Stimulated activated CD4-positive, alpha-beta T cell treated with anti-CD3 and anti-CD28 coated beads, Interleukin-15, amount 100 ng/mL, for 48 hours (primary cell): Measurements from ENCODE around the gene SLC49A4.

Experiments
- DNase-seq, 2 donors: peaks; one replicate each; pipeline ENCODE4 v3.0.0-alpha.2; 2020; ENCODE audit warnings: low read depth in 2 of 2

The SLC49A4 gene

DNA sequence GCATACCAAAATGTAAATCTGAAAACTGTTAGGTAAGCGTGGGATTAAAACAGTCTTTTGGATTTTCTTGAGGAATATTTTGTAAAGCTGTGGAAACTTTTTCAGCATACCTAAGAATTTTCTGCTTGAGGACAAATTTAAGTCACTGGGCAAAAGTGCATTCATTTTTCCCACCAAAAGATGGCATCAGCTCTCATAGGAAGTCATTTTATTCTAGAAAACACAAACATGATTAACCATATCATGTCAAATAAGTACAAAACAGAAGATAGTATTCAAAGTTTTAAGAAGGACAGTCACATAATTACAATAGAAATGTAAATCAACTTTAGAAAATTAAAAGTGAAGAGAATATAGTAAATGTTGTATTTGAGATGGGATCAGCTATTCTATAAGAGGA lies 63.5 kb downstream of the SLC49A4 start:
- no peak for DNase-seq

DNA sequence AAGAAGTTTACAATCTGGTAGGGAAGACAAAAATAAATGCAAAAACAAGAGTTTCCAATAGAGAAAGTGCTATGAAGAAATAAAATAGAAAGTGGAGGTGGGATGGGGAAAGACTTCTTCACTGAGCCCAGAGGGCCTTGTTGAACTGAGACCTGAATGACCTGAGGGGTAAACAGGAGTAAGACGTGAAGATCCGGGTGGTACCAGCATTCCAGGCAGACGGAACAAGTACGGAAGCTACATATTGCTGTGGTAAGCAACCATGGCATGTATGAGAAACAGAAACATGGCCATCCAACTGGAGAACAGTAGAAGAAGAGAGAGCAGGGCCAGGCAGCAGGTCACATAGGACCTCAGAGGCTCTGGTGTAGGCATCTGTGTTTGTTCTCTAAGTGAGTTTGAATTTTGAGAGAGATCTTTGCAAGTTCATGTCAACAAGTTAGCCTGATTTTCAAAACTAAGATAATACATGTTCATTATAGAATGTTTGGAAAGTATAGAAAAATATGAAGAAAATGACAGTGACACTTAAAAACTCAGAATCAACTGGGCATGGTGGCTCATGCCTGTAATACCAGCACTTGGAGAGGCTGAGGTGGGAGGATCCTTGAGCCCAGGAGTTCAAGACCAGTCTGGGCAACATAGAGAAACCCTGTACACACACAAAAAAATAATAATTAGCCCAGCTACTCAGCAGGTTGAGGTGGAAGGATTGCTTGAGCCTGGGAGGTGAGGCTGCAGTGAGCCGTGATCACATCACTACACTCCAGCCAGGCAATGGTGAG lies 64.3 kb downstream of the SLC49A4 start:
- DNase-seq = no peak

DNA sequence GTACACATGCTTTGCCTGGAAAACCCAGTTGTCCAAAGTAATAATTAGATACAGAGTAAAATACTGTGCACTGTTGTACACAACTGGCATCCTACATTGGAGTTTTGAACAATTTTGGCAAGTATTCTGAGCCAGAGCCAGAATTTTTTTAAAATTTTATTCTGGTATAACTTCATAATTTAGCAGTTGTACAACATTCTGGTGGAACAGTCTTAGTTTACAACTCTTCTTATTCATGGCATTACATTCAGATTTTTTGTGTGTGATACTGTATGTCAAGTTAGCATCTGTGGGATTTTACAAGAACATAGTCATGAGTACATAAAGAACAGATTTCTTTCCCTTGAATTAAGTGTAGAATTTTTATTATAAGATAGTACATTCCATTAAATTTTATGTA lies 67.5 kb downstream of the SLC49A4 start:
- DNase-seq = no peak

DNA sequence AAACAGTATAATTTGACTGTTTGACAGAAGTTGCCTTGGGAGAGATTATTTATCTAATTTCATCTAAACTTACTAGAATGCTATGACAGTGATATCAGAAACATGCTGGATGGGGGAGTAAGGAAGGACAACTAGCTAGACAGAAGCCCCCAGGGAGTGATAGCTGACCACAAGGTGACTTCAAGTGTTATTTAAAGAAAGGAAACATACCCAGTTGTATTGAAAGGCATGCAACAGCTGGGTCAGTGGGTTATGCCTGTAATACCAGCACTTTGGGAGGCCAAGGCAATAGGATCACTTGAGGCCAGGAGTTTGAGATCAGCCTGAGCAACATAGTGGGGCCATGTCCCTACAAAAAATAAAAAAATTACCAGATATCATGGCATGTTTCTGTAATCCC lies 69.6 kb downstream of the SLC49A4 start:
- no peak for DNase-seq

DNA sequence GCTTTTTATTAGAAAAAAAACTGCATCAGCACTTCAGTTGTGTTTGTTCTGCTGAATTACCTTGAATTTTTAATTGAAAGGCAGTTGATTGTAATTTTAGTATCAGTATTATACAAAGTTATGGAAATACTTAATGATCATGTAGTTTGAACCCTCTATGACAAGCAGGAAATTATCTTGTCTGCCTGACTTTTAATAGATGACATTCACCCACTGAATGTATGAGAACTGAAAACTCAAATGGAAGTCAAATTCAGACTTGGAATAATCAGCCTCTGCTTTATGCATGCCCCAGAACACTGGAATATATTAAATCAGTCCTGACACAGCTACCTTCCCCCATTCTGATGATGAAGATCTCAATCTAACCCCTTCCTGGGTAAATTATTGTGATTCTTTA lies 73.5 kb downstream of the SLC49A4 start:
- no peak for DNase-seq

DNA sequence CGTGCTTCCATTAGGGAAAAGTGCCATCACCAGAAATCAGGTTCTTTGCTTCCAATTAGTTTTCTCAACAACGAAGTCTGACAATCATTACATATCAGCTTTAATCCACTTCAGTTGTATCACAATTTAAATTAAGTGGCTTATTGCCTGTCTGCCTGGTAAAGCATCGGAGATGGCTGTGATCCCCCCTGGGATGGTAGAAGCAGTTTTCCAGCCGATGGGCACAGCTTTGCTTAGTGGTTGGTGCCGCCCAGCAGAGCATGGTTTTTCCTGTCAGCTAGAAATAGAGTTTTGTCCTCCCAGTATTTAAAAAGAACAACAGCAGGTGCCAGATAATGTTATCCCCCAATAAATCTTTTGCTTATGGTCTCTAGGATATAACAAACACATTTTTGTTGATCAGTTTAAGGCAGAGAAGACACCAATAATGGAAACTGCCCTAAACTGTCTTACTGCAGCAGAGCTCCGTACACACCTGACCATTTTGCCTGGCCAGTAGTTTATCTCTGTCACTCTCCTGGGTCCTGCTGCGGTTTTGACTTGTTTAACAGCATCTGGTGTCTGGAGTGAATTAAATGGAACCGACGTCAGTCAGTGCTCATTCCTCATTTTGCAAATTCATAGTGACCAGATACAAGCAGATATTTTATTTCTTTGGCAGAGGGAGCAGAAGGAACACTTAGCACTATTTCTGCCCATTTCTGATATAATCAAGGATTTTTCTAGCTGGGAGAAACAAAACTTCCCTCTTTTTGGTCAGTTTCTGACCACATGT lies 79.1 kb downstream of the SLC49A4 start:
- DNase-seq = no peak

GRCh38 chr3:122875547-122876127 lies 80.8 kb downstream of the SLC49A4 start:
- no peak for DNase-seq

GRCh38 chr3:122880173-122880572 lies 85.3 kb downstream of the SLC49A4 start:
- no peak for DNase-seq

DNA sequence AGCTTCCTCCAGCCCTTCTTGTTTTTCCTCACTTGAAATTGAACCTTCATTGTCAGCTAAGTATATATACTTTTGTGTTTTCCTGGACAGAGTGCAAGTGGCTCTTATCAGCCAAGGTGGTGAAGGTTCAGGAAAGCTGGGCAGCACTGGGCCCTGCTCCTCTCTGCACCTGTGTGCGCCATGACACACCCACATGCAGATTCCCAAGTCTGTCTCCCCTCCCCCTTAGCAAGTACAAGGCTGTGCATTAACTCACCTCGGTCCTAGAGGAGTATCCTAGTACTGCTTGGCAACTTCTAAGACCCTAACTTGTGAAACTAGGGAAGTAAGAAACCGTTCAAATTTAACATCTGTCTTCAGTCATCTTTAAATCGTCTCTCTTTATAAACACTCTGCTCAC lies 85.8 kb downstream of the SLC49A4 start:
- no peak for DNase-seq

DNA sequence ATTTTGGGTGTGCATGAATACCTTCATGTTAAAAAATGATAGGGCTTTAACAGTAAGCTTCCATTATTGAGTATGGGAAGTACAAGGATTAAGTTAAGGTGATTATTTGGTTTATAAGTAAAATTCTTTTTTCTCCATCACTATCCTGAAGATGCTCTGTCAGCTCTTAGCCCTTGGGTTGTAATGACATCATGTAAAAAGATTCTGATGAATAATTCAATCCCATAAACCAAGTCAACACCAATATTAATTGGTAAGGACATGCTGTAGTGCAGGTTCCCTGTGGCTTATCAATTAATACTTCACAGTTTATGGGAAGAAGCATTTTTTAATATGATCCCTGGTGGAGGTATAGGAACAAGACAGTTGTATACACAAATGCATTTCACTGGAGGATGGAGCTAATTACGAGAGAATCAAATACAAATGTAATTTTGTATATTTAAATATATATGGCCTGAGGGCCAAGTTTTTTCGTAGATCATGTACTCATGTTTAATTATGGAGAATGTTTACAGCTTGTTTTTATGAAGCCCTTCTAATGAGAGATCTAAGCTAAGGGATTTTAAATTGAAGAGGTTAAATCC lies 87.6 kb downstream of the SLC49A4 start:
- no peak for DNase-seq

DNA sequence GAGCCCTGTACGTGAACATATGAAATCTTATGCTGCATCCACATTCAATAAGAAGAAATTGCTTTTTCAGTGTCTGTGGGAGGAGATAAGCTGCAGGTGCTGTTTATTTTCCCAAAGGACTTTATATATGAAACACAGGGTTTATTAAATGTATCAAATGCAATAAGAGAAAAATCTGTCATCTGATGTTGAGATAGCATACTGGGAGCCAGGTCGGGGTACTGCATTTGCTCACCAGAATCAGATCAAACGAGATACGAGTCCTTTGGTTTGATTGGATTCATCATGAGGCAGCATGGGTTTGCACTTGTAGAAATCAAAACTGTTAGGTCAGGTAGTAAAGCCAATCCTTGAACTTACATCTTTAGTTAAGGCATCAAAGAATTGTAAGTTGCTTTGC lies 91.4 kb downstream of the SLC49A4 start:
- no peak for DNase-seq

GRCh38 chr3:122886946-122887345 lies 92.1 kb downstream of the SLC49A4 start:
- no peak for DNase-seq

DNA sequence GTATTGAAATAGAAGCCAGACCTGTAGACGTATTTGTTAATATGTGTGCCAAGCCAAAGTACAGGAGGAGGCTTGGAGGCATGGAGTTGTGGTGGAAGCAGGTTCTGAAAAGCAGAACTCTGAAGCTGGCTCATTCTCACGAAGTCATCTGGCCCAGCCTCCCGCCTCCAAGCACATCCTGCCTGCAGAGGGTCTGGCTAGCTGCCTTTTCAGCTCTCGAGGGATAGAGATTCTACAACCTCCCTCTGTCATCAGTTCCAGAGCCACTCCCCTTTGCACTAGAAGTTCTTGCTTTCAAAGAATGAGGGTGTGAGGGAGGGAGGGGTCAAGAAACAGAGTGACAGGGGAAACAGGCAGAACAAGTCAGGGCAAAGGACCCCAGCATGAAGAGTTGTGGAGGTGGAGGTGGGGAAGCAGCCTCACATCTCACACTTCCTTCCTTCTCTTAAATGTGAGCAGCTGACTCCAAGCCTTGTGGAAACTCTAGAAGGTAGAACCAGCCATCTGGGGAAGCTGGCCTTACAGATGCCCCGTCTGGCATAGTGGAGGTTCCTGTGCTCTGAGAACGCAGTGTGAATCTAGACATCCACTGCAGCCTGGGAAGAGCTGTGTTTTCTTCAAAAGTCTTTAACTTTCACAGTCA lies 95.3 kb downstream of the SLC49A4 start:
- no peak for DNase-seq

DNA sequence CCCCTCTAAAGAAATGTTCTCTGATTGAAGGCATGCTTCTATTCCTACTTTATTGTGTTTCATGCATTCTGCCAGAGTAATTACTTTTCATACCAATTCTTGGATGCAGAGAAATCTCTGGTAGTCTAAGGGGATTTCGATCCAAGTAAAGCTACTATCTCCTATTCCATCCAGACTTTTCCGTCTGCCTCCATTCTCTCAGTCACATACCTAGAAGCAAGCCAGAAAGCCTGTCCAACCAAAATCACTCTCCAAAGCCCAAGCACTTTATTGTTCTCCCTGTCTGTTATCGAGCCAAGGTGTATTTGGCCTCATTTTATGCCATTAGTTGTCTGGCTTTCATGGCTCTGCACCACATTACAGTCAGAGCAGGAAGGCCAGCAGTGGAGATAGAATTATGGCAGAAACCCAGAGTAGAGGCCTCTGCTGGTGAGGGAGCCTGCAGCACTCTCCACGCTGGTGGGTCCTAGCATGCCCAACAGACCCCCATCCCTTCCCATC lies 95.9 kb downstream of the SLC49A4 start:
- DNase-seq = no peak

DNA sequence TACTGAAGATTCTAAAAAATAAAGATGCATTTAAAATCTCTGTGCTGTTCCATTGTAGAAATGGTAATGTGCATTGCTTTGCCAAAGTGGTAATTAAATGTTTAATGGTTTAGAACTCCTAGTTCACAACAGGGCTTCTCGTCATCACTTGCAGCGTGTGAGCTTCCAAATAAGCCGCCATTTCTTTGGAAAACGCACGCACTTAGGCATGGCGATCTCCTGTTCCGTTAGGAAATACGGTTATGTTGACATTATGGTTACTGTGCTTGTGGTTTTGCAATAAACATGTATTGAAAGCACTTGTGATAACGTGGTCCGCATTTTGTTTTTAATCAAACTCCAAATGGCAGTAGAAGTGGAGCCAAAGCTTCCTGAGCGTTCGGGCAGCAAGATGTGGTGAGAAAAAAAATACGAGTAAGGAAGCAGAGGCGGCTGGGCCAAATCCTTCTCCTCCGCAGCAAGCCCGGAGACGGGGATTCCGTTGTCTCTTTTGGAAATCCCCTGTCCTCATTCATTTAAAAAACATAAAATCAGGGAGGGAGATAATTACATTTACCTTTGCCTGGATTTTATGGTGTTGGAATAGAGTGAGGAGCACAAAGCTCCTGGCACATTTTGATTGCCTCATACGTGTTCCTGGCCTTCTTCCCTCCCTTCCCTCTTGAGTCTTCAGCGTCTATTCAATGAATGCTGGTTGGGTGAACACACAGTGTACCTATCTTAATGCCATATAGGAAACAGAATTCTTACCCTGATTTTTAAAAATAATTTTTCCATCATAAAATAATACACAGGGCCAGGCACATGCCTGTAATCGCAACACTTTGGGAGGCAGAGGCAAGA lies 97.5 kb downstream of the SLC49A4 start:
- DNase-seq = no peak

GRCh38 chr3:122893282-122893681 lies 98.4 kb downstream of the SLC49A4 start:
- no peak for DNase-seq

GRCh38 chr3:122893754-122894668 lies 99.1 kb downstream of the SLC49A4 start:
- no peak for DNase-seq

DNA sequence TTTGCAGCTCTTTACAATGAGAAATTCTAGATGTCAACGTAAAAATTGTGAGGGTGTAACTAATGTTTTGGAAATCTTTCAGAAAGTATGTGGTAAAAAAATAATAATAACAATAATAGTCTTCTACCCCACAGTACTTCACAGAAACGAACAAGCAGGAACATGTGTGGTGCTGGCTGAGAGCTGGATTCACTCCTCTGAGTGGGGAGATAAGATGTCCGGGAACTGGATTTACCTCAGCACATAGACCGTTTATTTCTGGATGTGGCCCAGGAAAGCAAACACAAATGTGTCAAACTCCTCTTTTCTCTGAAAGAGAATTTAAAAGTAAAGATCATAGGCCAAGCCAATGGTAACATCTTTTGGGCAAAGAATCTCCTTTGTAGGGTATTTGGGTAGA lies 103.4 kb downstream of the SLC49A4 start:
- DNase-seq = no peak

GRCh38 chr3:122902326-122902725 lies 107.5 kb downstream of the SLC49A4 start:
- no peak for DNase-seq

DNA sequence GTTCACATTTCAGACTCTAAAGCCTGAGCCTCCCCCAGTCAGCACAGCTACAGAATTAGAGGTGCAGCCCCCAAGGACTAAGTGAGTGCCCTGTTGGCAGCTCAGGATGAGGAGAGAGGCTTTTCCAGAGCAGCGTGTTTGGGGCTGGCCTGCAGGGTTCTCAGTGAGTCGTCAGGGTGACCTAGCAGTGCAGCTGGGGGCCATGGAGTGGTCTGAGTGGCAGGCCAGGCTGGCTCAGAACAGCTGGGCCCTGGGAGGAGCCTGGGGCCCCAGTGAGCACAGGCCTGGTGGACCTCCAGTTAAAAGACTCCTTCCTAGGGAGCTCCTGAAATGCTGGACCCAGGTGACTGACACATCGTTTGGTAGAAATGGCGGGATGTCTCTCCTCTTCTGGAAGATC lies 108.3 kb downstream of the SLC49A4 start:
- no peak for DNase-seq
